Measurements from ENCODE around the gene DOCK1.

The DOCK1 gene

GRCh38 chr10:127145173-127145572, 239.9 kb downstream of the DOCK1 start:
- H3K27ac ChIP-seq = no peak overlapping the region
- TF ChIP-seq ZFX (IDR thresholded peaks at IDR 0.05) (no peak), CTCF (conservative IDR thresholded peaks at IDR 0.05) (no peak)

GRCh38 chr10:127146661-127147060, 241.4 kb downstream of the DOCK1 start:
- TF ChIP-seq CTCF (conservative IDR thresholded peaks at IDR 0.05) (no peak), ZFX (IDR thresholded peaks at IDR 0.05) (no peak)
- no peak overlapping the region for H3K27ac ChIP-seq

GRCh38 chr10:127148066-127148932, 243.1 kb downstream of the DOCK1 start:
- TF ChIP-seq ZFX (IDR thresholded peaks at IDR 0.05) (no peak), CTCF (conservative IDR thresholded peaks at IDR 0.05) (no peak)
- no peak overlapping the region for H3K27ac ChIP-seq

GRCh38 chr10:127148933-127149220, 243.6 kb downstream of the DOCK1 start:
- H3K27ac ChIP-seq = no peak overlapping the region
- TF ChIP-seq ZFX (IDR thresholded peaks at IDR 0.05) = no peak
- TF ChIP-seq CTCF (conservative IDR thresholded peaks at IDR 0.05) = no peak

- TF ChIP-seq CTCF (conservative IDR thresholded peaks at IDR 0.05) (no peak), ZFX (IDR thresholded peaks at IDR 0.05) (no peak)
- no peak overlapping the region for H3K27ac ChIP-seq
Measured at GRCh38 chr10:127149501-127150081, 244.4 kb downstream of the DOCK1 start.

- no peak overlapping the region for H3K27ac ChIP-seq
- no peak for TF ChIP-seq CTCF (conservative IDR thresholded peaks at IDR 0.05)
- TF ChIP-seq ZFX (IDR thresholded peaks at IDR 0.05) = no peak
Measured at GRCh38 chr10:127150136-127150535, 244.9 kb downstream of the DOCK1 start.

- TF ChIP-seq CTCF (conservative IDR thresholded peaks at IDR 0.05) = no peak
- no peak for TF ChIP-seq ZFX (IDR thresholded peaks at IDR 0.05)
Measured at GRCh38 chr10:127151541-127151940, 246.3 kb downstream of the DOCK1 start.

More at GRCh38 chr10:127151541-127151940, 246.3 kb downstream of the DOCK1 start:
- no peak overlapping the region for H3K27ac ChIP-seq

All from C4-2B (cell line).